H1 (cell line): Measurements from ENCODE around the gene PCIF1. TPM values are rescaled to one million over a fixed set of nuclear protein-coding genes. Genes with fewer than 3 reads are reported as not detected.

ENCODE experiments used
- CTBP2 ChIP-seq: IDR thresholded peaks from 2 replicates; pipeline ENCODE4 v1.7.0; 2011; ENCODE audit warnings: borderline replicate concordance, mild to moderate bottlenecking, moderate library complexity, mixed read lengths, low read length; ENCODE audit not compliant: insufficient read depth, insufficient read length
- EGR1 ChIP-seq: IDR thresholded peaks from 2 replicates; pipeline ENCODE4 v1.6.1; 2011; ENCODE audit warnings: low read depth, low read length, borderline replicate concordance
- JUND ChIP-seq: IDR thresholded peaks from 2 replicates; pipeline ENCODE4 v1.6.1; 2011; ENCODE audit warnings: mild to moderate bottlenecking, improper control_type of control experiment, low read length
- KDM1A ChIP-seq: fragments of 200-600, 300-600 bp; sonication (generic); IDR thresholded peaks from 2 replicates; pipeline ENCODE4 v1.7.1; 2016; ENCODE audit warnings: mild to moderate bottlenecking, low read length, borderline replicate concordance
- KDM4A ChIP-seq: IDR thresholded peaks from one replicate; pipeline ENCODE4 v1.7.1; 2012; ENCODE audit warnings: low read depth, mild to moderate bottlenecking, moderate library complexity, low read length, inconsistent platforms; ENCODE audit not compliant: severe bottlenecking
- KDM5A ChIP-seq: fragments of 200-600 bp; IDR thresholded peaks from 2 replicates; pipeline ENCODE4 v1.7.1; 2012; ENCODE audit warnings: mild to moderate bottlenecking, low read length, inconsistent platforms, mixed read lengths
- POLR2AphosphoS5 ChIP-seq: IDR thresholded peaks from 2 replicates; pipeline ENCODE4 v1.6.1; 2011; ENCODE audit warnings: low read depth, low read length
- RAD21 ChIP-seq, 2 experiments: IDR thresholded peaks in 1 of 2; conservative IDR thresholded peaks in 1 of 2; 2 replicates each; pipeline ENCODE4 v1.6.1; 2011; ENCODE audit warnings: low read depth in 2 of 2, low read length in 2 of 2, improper control_type of control experiment in 1 of 2, inconsistent platforms in 1 of 2, mild to moderate bottlenecking in 1 of 2, moderate library complexity in 1 of 2
- RBBP5 ChIP-seq: IDR thresholded peaks from 2 replicates; pipeline ENCODE4 v1.7.1; 2012; ENCODE audit warnings: low read depth, mild to moderate bottlenecking, inconsistent platforms, low read length, moderate library complexity, borderline replicate concordance
- RXRA ChIP-seq: IDR thresholded peaks from 2 replicates; pipeline ENCODE4 v1.6.1; 2011; ENCODE audit warnings: low read depth, mild to moderate bottlenecking, low read length, moderate library complexity; ENCODE audit not compliant: insufficient read depth
- SAP30 ChIP-seq: fragments of 300-600 bp; sonication (generic); IDR thresholded peaks from 2 replicates; pipeline ENCODE4 v1.7.1; 2012; ENCODE audit warnings: low read length, moderate library complexity, mild to moderate bottlenecking, inconsistent platforms; ENCODE audit not compliant: insufficient read depth, insufficient replicate concordance
- SIN3A ChIP-seq, 2 experiments: IDR thresholded peaks in 1 of 2; conservative IDR thresholded peaks in 1 of 2; 2 replicates each; pipeline ENCODE4 v1.6.1; 2011 to 2012; ENCODE audit warnings: low read length in 2 of 2, improper control_type of control experiment in 1 of 2, low read depth in 1 of 2, mild to moderate bottlenecking in 1 of 2
- SP1 ChIP-seq: IDR thresholded peaks from 2 replicates; pipeline ENCODE4 v1.6.1; 2011; ENCODE audit warnings: low read depth, low read length
- SP4 ChIP-seq: IDR thresholded peaks from 2 replicates; pipeline ENCODE4 v1.6.1; 2012; ENCODE audit warnings: low read length, inconsistent platforms
- TCF12 ChIP-seq: IDR thresholded peaks from 2 replicates; pipeline ENCODE4 v1.6.1; 2011; ENCODE audit warnings: low read depth, mild to moderate bottlenecking, low read length
- ZNF274 ChIP-seq: IDR thresholded peaks from 2 replicates; pipeline ENCODE4 v1.7.0; 2012; ENCODE audit warnings: low read length, borderline replicate concordance; ENCODE audit errors: extremely low read depth
- polyA plus RNA-seq, 7 experiments: library from polyadenylated mRNA; depleted of rRNA in 3 of 7; stranded (reverse) in 5 of 7; unstranded in 2 of 7; fragments of >200 nt in 5 of 7; fragments of 200-250 nt in 2 of 7; gene quantifications; 1 replicate in 5 of 7; 2 replicates in 1 of 7; 4 replicates in 1 of 7; pipeline versions ENCODE4 v1.2.1 to v1.2.3, GENCODE V29; 2011 to 2013; ENCODE audit warnings: missing spikeins in 2 of 7, mixed read lengths in 2 of 7
- total RNA-seq: library from RNA; stranded (reverse); fragmentation: NEBNext Ultra II Directional; extraction: Animal tissue kit (Norgen Biotek cat#: 25700); gene quantifications from 2 replicates; pipeline ENCODE4 v1.2.1, GENCODE V29; 2021
- TF ChIP-seq, protein P1 (sequence below), 3 experiments: IDR thresholded peaks; 1 replicate in 2 of 3; 2 replicates in 1 of 3; pipeline versions ENCODE4 v1.5.1 to v1.6.1; 2011; ENCODE audit warnings: low read length in 3 of 3, mild to moderate bottlenecking in 3 of 3, inconsistent platforms in 2 of 3, low read depth in 1 of 3, moderate library complexity in 1 of 3; ENCODE audit not compliant: insufficient read depth in 1 of 3; ENCODE audit errors: control extremely low read depth in 1 of 3

PCIF1 gene
- total and polyA plus RNA-seq, 2 of the 8 experiments (the other 6 are each of a cell fraction or from before 2014, with no cell fraction given): 30.3 to 30.6 TPM

DNA sequence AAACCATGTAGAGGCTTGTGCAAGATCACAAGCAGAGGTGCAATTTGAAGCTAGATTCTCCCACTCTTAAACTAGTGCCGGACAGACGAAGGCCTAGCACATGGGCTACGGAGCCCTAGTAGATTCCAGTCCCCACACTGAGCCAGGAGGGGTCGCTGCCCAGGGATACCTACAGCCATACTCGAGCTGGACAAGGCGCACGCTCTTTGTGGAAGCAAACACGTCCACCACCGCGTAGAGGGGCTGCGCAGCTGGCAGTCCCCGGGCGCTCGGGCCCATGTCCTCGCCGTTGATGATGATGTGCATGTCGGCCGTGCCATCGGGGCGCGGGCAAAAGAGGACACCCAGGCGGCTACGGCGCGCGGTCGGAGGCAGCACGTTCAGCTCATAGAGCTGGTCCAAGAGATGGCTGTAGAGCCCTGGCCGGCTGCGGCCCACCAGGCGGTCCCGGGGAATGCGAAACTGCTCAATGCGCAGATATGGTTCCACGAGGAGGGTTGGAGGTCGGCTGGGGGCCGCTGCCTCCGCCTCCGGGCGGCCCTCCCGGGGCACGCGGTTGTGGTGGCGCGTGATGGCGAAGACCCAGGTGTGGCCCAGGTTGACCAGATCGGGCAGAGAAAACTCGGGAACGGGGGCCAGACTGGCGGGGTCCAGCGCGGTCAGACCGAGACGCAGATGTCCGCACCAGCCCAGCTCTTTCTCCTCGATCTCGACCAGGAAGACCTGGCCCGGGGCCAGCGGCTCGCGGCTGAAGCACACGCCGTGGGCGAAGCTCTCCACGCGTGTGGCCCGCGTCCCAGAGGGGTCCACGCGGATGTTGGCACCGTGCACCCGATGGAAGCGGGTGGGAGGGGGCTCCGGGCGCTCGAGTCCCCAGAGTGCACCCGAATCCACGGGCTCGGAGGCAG lies 44.2 kb upstream of the PCIF1 start (continued):
- no peak for TF ChIP-seq KDM5A
- no peak for TF ChIP-seq CTBP2
- TF ChIP-seq, protein P1, sequence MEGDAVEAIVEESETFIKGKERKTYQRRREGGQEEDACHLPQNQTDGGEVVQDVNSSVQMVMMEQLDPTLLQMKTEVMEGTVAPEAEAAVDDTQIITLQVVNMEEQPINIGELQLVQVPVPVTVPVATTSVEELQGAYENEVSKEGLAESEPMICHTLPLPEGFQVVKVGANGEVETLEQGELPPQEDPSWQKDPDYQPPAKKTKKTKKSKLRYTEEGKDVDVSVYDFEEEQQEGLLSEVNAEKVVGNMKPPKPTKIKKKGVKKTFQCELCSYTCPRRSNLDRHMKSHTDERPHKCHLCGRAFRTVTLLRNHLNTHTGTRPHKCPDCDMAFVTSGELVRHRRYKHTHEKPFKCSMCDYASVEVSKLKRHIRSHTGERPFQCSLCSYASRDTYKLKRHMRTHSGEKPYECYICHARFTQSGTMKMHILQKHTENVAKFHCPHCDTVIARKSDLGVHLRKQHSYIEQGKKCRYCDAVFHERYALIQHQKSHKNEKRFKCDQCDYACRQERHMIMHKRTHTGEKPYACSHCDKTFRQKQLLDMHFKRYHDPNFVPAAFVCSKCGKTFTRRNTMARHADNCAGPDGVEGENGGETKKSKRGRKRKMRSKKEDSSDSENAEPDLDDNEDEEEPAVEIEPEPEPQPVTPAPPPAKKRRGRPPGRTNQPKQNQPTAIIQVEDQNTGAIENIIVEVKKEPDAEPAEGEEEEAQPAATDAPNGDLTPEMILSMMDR (IDR thresholded peaks at IDR 0.05; ENCODE audit: control extremely low read depth in 1 of 3, insufficient read depth in 1 of 3, low read depth in 1 of 3, low read length in 3 of 3): peak; percentile 62 to 89 (median 87)
- no peak for TF ChIP-seq SP4
- no peak for TF ChIP-seq RBBP5
- no peak for TF ChIP-seq EGR1
- TF ChIP-seq ZNF274: no peak
- no peak for TF ChIP-seq KDM4A
- TF ChIP-seq TCF12: no peak
- TF ChIP-seq SAP30: no peak
- TF ChIP-seq SP1: no peak
- no peak for TF ChIP-seq RXRA
- TF ChIP-seq RAD21 (IDR thresholded peaks at IDR 0.05 in 1 of 2, conservative IDR thresholded peaks at IDR 0.05 in 1 of 2; ENCODE audit: low read depth in 2 of 2, low read length in 2 of 2): peak; percentile 29 to 63
- TF ChIP-seq POLR2AphosphoS5: peak; percentile 90
- TF ChIP-seq SIN3A (conservative IDR thresholded peaks at IDR 0.05 in 1 of 2, IDR thresholded peaks at IDR 0.05 in 1 of 2; ENCODE audit: low read depth in 1 of 2, low read length in 2 of 2): peak in 1 of 2 experiments; percentile 68; a peak in 2 of 4 replicates
- no peak for TF ChIP-seq JUND
- no peak for TF ChIP-seq KDM1A
